GM23338 (cell line): ENCODE data around the gene SCNN1A. TPM values are rescaled to one million over a fixed set of nuclear protein-coding genes. Genes with fewer than 3 reads are reported as not detected.

ENCODE experiments used
- ATAC-seq: fragments of 200-7000 bp; cut with Tn5 transposase; 3 replicates; pipeline ENCODE4 v1.9.1; 2020
- DNase-seq: peaks from one replicate; pipeline ENCODE4 v3.0.0-alpha.2; 2015; ENCODE audit warnings: low spot score
- H2AFZ ChIP-seq: fragments of 200-600 bp; sonication (generic); 2 replicates; pipeline ENCODE4 v1.8.0; 2016; ENCODE audit warnings: antibody characterized with exemption, mild to moderate bottlenecking, moderate library complexity
- H3F3A ChIP-seq: fragments of 200-600 bp; sonication (generic); replicated peaks from 2 replicates; pipeline ENCODE4 v1.8.0; 2017; ENCODE audit warnings: antibody characterized with exemption, mixed run types, low read depth
- H3K27ac ChIP-seq: fragments of 200-600 bp; sonication (generic); 2 replicates; pipeline ENCODE4 v1.6.1; 2016; ENCODE audit warnings: low read depth
- H3K27me3 ChIP-seq: fragments of 200-600 bp; sonication (generic); 2 replicates; pipeline ENCODE4 v1.8.0; 2016; ENCODE audit warnings: mild to moderate bottlenecking, mixed run types, moderate library complexity; ENCODE audit not compliant: insufficient read depth
- H3K36me3 ChIP-seq: fragments of 200-600 bp; sonication (generic); 2 replicates; pipeline ENCODE4 v1.8.0; 2016; ENCODE audit warnings: mild to moderate bottlenecking; ENCODE audit not compliant: insufficient read depth
- H3K4me1 ChIP-seq: fragments of 200-600 bp; sonication (generic); 2 replicates; pipeline ENCODE4 v1.8.0; 2016; ENCODE audit warnings: mild to moderate bottlenecking, moderate library complexity; ENCODE audit not compliant: insufficient read depth
- H3K4me2 ChIP-seq: fragments of 200-600 bp; sonication (generic); 2 replicates; pipeline ENCODE4 v1.7.1; 2017; ENCODE audit warnings: mixed run types
- H3K4me3 ChIP-seq: fragments of 200-600 bp; sonication (generic); 2 replicates; pipeline ENCODE4 v1.6.1; 2016; ENCODE audit warnings: mixed run types
- H3K79me2 ChIP-seq: fragments of 200-600 bp; sonication (generic); replicated peaks from 2 replicates; pipeline ENCODE4 v1.8.0; 2017; ENCODE audit warnings: mild to moderate bottlenecking; ENCODE audit not compliant: insufficient read depth
- H3K9me2 ChIP-seq: fragments of 200-600 bp; sonication (generic); 2 replicates; pipeline ENCODE4 v1.8.0; 2017; ENCODE audit not compliant: insufficient read depth
- H4K20me1 ChIP-seq: fragments of 200-600 bp; sonication (generic); replicated peaks from 2 replicates; pipeline ENCODE4 v1.8.0; 2017; ENCODE audit warnings: mild to moderate bottlenecking; ENCODE audit not compliant: insufficient read depth
- H3K27ac Mint-ChIP-seq: 2 replicates; pipeline ENCODE4 v1.8.0; 2020; ENCODE audit warnings: inconsistent platforms, mild to moderate bottlenecking, moderate library complexity, mixed read lengths
- H3K27me3 Mint-ChIP-seq: 3 replicates; pipeline ENCODE4 v1.8.0; 2022; ENCODE audit warnings: low read depth, mild to moderate bottlenecking, moderate library complexity, mixed read lengths, inconsistent platforms; ENCODE audit not compliant: insufficient read depth, poor library complexity
- H3K36me3 Mint-ChIP-seq: 3 replicates; pipeline ENCODE4 v1.8.0; 2021; ENCODE audit warnings: low read depth, mild to moderate bottlenecking, inconsistent platforms, moderate library complexity, mixed read lengths
- H3K4me1 Mint-ChIP-seq: 3 replicates; pipeline ENCODE4 v1.8.0; 2020; ENCODE audit warnings: mild to moderate bottlenecking, inconsistent platforms, mixed read lengths
- H3K4me3 Mint-ChIP-seq: 3 replicates; pipeline ENCODE4 v1.8.0; 2021; ENCODE audit warnings: moderate library complexity, mild to moderate bottlenecking, inconsistent platforms, mixed read lengths
- H3K9me3 Mint-ChIP-seq: 3 replicates; pipeline ENCODE4 v1.8.0; 2020; ENCODE audit warnings: moderate library complexity, mild to moderate bottlenecking, inconsistent platforms, mixed read lengths
- CREB1 ChIP-seq: fragments of 250-450 bp; sonication (Bioruptor Pico); IDR thresholded peaks from 2 replicates; pipeline ENCODE4 v1.5.0; 2020; ENCODE audit warnings: low read depth, mild to moderate bottlenecking, moderate library complexity
- CTCF ChIP-seq, 2 experiments: fragments of 200-600 bp in 1 of 2; sonication (generic) in 1 of 2; conservative IDR thresholded peaks; 2 replicates each; pipeline versions ENCODE4 v1.5.1 to v1.6.1; 2016 to 2017; ENCODE audit warnings: antibody characterized with exemption in 2 of 2, low read depth in 2 of 2, mild to moderate bottlenecking in 2 of 2, moderate library complexity in 1 of 2
- EZH2 ChIP-seq: fragments of 200-600 bp; sonication (generic); IDR thresholded peaks from one replicate; pipeline ENCODE4 v1.8.0; 2017; ENCODE audit warnings: antibody characterized with exemption, mild to moderate bottlenecking, low read depth; ENCODE audit not compliant: unreplicated experiment
- EZH2phosphoT487 ChIP-seq: fragments of 200-600 bp; sonication (generic); IDR thresholded peaks from one replicate; pipeline ENCODE4 v1.8.1; 2018; ENCODE audit warnings: antibody characterized with exemption; ENCODE audit not compliant: unreplicated experiment
- JUNB ChIP-seq: IDR thresholded peaks from one replicate; pipeline ENCODE4 v1.6.1; 2016; ENCODE audit warnings: antibody characterized with exemption; ENCODE audit not compliant: unreplicated experiment
- NANOG ChIP-seq: IDR thresholded peaks from 2 replicates; pipeline ENCODE4 v1.6.1; 2016; ENCODE audit warnings: antibody characterized with exemption, borderline replicate concordance
- POLR2AphosphoS5 ChIP-seq: IDR thresholded peaks from 2 replicates; pipeline ENCODE4 v1.6.1; 2016; ENCODE audit warnings: antibody characterized with exemption, low read depth
- STAT1 ChIP-seq: IDR thresholded peaks from one replicate; pipeline ENCODE4 v1.6.1; 2016; ENCODE audit warnings: antibody characterized with exemption; ENCODE audit not compliant: unreplicated experiment
- ZNF114 ChIP-seq: fragments of 250-450 bp; sonication (Bioruptor Pico); IDR thresholded peaks from 2 replicates; pipeline ENCODE4 v1.5.0; 2020; ENCODE audit warnings: mild to moderate bottlenecking, moderate library complexity
- ZNF331 ChIP-seq: fragments of 250-450 bp; sonication (Bioruptor Pico); IDR thresholded peaks from 2 replicates; pipeline ENCODE4 v1.5.0; 2020; ENCODE audit warnings: low read depth, mild to moderate bottlenecking, moderate library complexity
- polyA plus RNA-seq: library from polyadenylated mRNA; unstranded; fragments of >200 nt; fragmentation: Nextera tagmentation; extraction: Ambion mirVana; gene quantifications from 2 replicates; pipeline ENCODE4 v1.2.1, GENCODE V29; 2016
- total RNA-seq: library from RNA; depleted of rRNA; stranded (reverse); fragments of >200 nt; shearing (Covaris generic); gene quantifications from 2 replicates; pipeline ENCODE4 v1.2.3, GENCODE V29; 2014
- TF ChIP-seq, protein P1 (sequence below): IDR thresholded peaks from 2 replicates; pipeline ENCODE4 v1.6.1; 2016; ENCODE audit warnings: antibody characterized with exemption
- TF ChIP-seq, protein P2 (sequence below): IDR thresholded peaks from one replicate; pipeline ENCODE4 v1.6.1; 2018; ENCODE audit warnings: antibody characterized with exemption; ENCODE audit not compliant: unreplicated experiment
- TF ChIP-seq, protein P3 (sequence below): fragments of 250-450 bp; sonication (Bioruptor Pico); IDR thresholded peaks from 2 replicates; pipeline ENCODE4 v1.5.0; 2020; ENCODE audit warnings: mild to moderate bottlenecking, moderate library complexity

The SCNN1A gene
- total and polyA plus RNA-seq, 2 experiments from 2014 or later: 37.1 to 125 TPM

DNA sequence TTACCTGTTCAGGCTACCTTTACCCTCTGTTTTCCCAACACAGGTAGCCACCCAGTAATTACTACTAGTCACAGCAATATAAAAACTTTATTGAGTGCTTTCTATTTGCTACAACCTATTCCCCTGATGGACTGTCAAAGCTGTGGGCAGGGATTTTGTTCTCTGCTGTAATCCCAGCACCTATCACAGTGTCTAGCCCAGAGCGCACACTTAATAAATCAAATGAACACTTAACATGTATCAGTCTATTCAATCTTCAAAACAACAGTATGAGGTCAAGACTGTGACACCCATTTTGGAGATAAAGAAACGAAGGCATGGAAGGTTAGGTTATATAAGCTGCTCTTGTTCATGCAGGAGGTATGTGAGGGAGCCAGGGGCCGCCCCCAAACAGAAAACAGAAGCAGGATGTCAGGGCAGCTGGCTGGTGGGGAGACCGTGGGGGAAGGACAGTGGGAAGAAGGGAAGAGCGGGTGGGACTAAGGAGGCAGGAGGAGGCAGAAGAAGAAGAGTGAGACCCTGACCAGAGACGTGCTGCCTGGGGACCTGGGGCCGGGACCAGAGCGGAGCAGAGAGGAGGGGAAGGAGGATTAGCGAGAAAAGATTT is 35.2 kb downstream of the SCNN1A start:
- no peak for ATAC-seq

More for the DNA sequence above, 35.2 kb downstream of the SCNN1A start:
- Histone ChIP-seq H3K9me2 (no peaks in the 10 kb centered on the region), H2AFZ (no peak overlapping the region), H4K20me1 (0 out of 2 replicates have a peak, but pooled peaks cover 3% of the 10 kb centered on the region), H3K4me2 (peak overlapping the region; percentile 96), H3F3A (peaks cover 26% of the 10 kb centered on the region), H3K27me3 (no peaks in the 10 kb centered on the region), H3K4me3 (peak overlapping the region; percentile 96), H3K36me3 (no peaks in the 10 kb centered on the region), H3K27ac (peak overlapping the region; percentile 78; the same call in 1 of the 2 replicates), H3K4me1 (peaks cover 73% of the 10 kb centered on the region), H3K79me2 (peaks cover 58% of the 10 kb centered on the region)
- Mint-ChIP-seq H3K36me3 (peaks cover 5% of the 10 kb centered on the region; the same call in 1 of the 3 replicates), H3K4me3 (no peak overlapping the region), H3K27ac (no peak overlapping the region), H3K4me1 (peaks cover 28% of the 10 kb centered on the region), H3K27me3 (peaks cover 11% of the 10 kb centered on the region), H3K9me3 (no peaks in the 10 kb centered on the region)
- TF ChIP-seq CREB1 (CRISPR knock-in tag) (no peak), STAT1 (no peak), EZH2 (no peak), POLR2AphosphoS5 (no peak), ZNF331 (CRISPR knock-in tag) (no peak), ZNF114 (CRISPR knock-in tag) (no peak), NANOG (no peak), JUNB (no peak), EZH2phosphoT487 (no peak), CTCF (conservative IDR thresholded peaks at IDR 0.05; ENCODE audit: low read depth in 2 of 2) (no peak)
- TF ChIP-seq, protein P1, sequence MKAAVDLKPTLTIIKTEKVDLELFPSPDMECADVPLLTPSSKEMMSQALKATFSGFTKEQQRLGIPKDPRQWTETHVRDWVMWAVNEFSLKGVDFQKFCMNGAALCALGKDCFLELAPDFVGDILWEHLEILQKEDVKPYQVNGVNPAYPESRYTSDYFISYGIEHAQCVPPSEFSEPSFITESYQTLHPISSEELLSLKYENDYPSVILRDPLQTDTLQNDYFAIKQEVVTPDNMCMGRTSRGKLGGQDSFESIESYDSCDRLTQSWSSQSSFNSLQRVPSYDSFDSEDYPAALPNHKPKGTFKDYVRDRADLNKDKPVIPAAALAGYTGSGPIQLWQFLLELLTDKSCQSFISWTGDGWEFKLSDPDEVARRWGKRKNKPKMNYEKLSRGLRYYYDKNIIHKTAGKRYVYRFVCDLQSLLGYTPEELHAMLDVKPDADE: no peak
- TF ChIP-seq, protein P2, sequence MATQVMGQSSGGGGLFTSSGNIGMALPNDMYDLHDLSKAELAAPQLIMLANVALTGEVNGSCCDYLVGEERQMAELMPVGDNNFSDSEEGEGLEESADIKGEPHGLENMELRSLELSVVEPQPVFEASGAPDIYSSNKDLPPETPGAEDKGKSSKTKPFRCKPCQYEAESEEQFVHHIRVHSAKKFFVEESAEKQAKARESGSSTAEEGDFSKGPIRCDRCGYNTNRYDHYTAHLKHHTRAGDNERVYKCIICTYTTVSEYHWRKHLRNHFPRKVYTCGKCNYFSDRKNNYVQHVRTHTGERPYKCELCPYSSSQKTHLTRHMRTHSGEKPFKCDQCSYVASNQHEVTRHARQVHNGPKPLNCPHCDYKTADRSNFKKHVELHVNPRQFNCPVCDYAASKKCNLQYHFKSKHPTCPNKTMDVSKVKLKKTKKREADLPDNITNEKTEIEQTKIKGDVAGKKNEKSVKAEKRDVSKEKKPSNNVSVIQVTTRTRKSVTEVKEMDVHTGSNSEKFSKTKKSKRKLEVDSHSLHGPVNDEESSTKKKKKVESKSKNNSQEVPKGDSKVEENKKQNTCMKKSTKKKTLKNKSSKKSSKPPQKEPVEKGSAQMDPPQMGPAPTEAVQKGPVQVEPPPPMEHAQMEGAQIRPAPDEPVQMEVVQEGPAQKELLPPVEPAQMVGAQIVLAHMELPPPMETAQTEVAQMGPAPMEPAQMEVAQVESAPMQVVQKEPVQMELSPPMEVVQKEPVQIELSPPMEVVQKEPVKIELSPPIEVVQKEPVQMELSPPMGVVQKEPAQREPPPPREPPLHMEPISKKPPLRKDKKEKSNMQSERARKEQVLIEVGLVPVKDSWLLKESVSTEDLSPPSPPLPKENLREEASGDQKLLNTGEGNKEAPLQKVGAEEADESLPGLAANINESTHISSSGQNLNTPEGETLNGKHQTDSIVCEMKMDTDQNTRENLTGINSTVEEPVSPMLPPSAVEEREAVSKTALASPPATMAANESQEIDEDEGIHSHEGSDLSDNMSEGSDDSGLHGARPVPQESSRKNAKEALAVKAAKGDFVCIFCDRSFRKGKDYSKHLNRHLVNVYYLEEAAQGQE: no peak
- TF ChIP-seq, protein P3, sequence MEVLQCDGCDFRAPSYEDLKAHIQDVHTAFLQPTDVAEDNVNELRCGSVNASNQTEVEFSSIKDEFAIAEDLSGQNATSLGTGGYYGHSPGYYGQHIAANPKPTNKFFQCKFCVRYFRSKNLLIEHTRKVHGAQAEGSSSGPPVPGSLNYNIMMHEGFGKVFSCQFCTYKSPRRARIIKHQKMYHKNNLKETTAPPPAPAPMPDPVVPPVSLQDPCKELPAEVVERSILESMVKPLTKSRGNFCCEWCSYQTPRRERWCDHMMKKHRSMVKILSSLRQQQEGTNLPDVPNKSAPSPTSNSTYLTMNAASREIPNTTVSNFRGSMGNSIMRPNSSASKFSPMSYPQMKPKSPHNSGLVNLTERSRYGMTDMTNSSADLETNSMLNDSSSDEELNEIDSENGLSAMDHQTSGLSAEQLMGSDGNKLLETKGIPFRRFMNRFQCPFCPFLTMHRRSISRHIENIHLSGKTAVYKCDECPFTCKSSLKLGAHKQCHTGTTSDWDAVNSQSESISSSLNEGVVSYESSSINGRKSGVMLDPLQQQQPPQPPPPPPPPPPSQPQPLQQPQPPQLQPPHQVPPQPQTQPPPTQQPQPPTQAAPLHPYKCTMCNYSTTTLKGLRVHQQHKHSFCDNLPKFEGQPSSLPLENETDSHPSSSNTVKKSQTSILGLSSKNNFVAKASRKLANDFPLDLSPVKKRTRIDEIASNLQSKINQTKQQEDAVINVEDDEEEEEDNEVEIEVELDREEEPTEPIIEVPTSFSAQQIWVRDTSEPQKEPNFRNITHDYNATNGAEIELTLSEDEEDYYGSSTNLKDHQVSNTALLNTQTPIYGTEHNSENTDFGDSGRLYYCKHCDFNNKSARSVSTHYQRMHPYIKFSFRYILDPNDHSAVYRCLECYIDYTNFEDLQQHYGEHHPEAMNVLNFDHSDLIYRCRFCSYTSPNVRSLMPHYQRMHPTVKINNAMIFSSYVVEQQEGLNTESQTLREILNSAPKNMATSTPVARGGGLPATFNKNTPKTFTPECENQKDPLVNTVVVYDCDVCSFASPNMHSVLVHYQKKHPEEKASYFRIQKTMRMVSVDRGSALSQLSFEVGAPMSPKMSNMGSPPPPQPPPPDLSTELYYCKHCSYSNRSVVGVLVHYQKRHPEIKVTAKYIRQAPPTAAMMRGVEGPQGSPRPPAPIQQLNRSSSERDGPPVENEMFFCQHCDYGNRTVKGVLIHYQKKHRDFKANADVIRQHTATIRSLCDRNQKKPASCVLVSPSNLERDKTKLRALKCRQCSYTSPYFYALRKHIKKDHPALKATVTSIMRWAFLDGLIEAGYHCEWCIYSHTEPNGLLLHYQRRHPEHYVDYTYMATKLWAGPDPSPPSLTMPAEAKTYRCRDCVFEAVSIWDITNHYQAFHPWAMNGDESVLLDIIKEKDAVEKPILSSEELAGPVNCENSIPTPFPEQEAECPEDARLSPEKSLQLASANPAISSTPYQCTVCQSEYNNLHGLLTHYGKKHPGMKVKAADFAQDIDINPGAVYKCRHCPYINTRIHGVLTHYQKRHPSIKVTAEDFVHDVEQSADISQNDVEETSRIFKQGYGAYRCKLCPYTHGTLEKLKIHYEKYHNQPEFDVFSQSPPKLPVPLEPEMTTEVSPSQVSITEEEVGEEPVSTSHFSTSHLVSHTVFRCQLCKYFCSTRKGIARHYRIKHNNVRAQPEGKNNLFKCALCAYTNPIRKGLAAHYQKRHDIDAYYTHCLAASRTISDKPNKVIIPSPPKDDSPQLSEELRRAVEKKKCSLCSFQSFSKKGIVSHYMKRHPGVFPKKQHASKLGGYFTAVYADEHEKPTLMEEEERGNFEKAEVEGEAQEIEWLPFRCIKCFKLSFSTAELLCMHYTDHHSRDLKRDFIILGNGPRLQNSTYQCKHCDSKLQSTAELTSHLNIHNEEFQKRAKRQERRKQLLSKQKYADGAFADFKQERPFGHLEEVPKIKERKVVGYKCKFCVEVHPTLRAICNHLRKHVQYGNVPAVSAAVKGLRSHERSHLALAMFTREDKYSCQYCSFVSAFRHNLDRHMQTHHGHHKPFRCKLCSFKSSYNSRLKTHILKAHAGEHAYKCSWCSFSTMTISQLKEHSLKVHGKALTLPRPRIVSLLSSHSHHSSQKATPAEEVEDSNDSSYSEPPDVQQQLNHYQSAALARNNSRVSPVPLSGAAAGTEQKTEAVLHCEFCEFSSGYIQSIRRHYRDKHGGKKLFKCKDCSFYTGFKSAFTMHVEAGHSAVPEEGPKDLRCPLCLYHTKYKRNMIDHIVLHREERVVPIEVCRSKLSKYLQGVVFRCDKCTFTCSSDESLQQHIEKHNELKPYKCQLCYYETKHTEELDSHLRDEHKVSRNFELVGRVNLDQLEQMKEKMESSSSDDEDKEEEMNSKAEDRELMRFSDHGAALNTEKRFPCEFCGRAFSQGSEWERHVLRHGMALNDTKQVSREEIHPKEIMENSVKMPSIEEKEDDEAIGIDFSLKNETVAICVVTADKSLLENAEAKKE: no peak
- no peak for DNase-seq
